ENCODE measurements around the gene EPHA7. TPM values are rescaled to one million over a fixed set of nuclear protein-coding genes. Genes with fewer than 3 reads are reported as not detected.
A peak's percentile ranks its signal among the peaks of the same experiment; 100 is the strongest.

Gene EPHA7
- polyA plus RNA-seq, 1 donor (not counting 4 experiments of a cell fraction or from before 2014, with no cell fraction given), result not detected

- Histone ChIP-seq H3K9ac (ENCODE audit: control insufficient read depth, extremely low read depth, insufficient read depth, low read length) (no peak overlapping the region), H3K4me1 (ENCODE audit: control insufficient read depth, extremely low read depth, insufficient read depth, low read length) (peaks cover 7% of the 10 kb centered on the region), H3K9me3 (ENCODE audit: control insufficient read depth, low read depth, low read length) (no peaks in the 10 kb centered on the region), H3K4me3 (ENCODE audit: control insufficient read depth in 2 of 3, extremely low read depth in 1 of 3, insufficient read depth in 2 of 3, low read depth in 1 of 3, low read length in 3 of 3) (no peak overlapping the region), H3K27ac (ENCODE audit: control insufficient read depth, insufficient read depth, low read length) (no peak overlapping the region), H3K4me2 (ENCODE audit: control insufficient read depth, extremely low read depth, insufficient read depth, low read depth, low read length) (no peak overlapping the region), H3K79me2 (ENCODE audit: control insufficient read depth, insufficient read depth, low read length) (no peaks in the 10 kb centered on the region), H2AFZ (ENCODE audit: control insufficient read depth, low read length) (no peak overlapping the region), H3K36me3 (ENCODE audit: control insufficient read depth in 2 of 2, extremely low read depth in 1 of 2, insufficient read depth in 2 of 2, low read length in 2 of 2) (no peaks in the 10 kb centered on the region), H3K9me1 (ENCODE audit: control insufficient read depth, extremely low read depth, insufficient read depth, low read length) (no peaks in the 10 kb centered on the region), H3K27me3 (ENCODE audit: control insufficient read depth, extremely low read depth, insufficient read depth, low read length) (peaks cover 49% of the 10 kb centered on the region), H4K20me1 (ENCODE audit: control insufficient read depth, extremely low read depth, insufficient read depth, low read length) (no peaks in the 10 kb centered on the region)
- no peak for TF ChIP-seq CTCF (optimal IDR thresholded peaks at IDR 0.05 in 1 of 3, IDR thresholded peaks at IDR 0.05 in 1 of 3, conservative IDR thresholded peaks at IDR 0.05 in 1 of 3; ENCODE audit: extremely low read depth in 1 of 3, insufficient read depth in 2 of 3, low read length in 3 of 3)
- peak; percentile 94 for TF ChIP-seq EZH2 (IDR thresholded peaks at IDR 0.05; ENCODE audit: low read length)
- FAIRE-seq (no peak), DNase-seq (ENCODE audit: low read depth, low spot score) (no peak)
- dilution Hi-C loops (cut with MboI; ENCODE audit: extremely low pct_ligation_motif_present, low sequenced_read_pairs), result no loop called here
Observed at GRCh38 chr6:93417421-93418013, 1.8 kb downstream of the EPHA7 start.

- Histone ChIP-seq H3K36me3 (ENCODE audit: control insufficient read depth in 2 of 2, extremely low read depth in 1 of 2, insufficient read depth in 2 of 2, low read length in 2 of 2) (no peaks in the 10 kb centered on the region), H4K20me1 (ENCODE audit: control insufficient read depth, extremely low read depth, insufficient read depth, low read length) (no peaks in the 10 kb centered on the region), H3K27ac (ENCODE audit: control insufficient read depth, insufficient read depth, low read length) (no peak overlapping the region), H3K4me3 (ENCODE audit: control insufficient read depth in 2 of 3, extremely low read depth in 1 of 3, insufficient read depth in 2 of 3, low read depth in 1 of 3, low read length in 3 of 3) (no peak overlapping the region), H3K4me2 (ENCODE audit: control insufficient read depth, extremely low read depth, insufficient read depth, low read depth, low read length) (no peak overlapping the region), H3K9ac (ENCODE audit: control insufficient read depth, extremely low read depth, insufficient read depth, low read length) (no peak overlapping the region), H3K79me2 (ENCODE audit: control insufficient read depth, insufficient read depth, low read length) (no peaks in the 10 kb centered on the region), H3K9me1 (ENCODE audit: control insufficient read depth, extremely low read depth, insufficient read depth, low read length) (no peaks in the 10 kb centered on the region), H3K4me1 (ENCODE audit: control insufficient read depth, extremely low read depth, insufficient read depth, low read length) (peaks cover 7% of the 10 kb centered on the region), H3K27me3 (ENCODE audit: control insufficient read depth, extremely low read depth, insufficient read depth, low read length) (peaks cover 49% of the 10 kb centered on the region), H3K9me3 (ENCODE audit: control insufficient read depth, low read depth, low read length) (no peaks in the 10 kb centered on the region), H2AFZ (ENCODE audit: control insufficient read depth, low read length) (no peak overlapping the region)
- DNase-seq (ENCODE audit: low read depth, low spot score), result no peak
- TF ChIP-seq EZH2 (IDR thresholded peaks at IDR 0.05; ENCODE audit: low read length) (no peak), CTCF (optimal IDR thresholded peaks at IDR 0.05 in 1 of 3, IDR thresholded peaks at IDR 0.05 in 1 of 3, conservative IDR thresholded peaks at IDR 0.05 in 1 of 3; ENCODE audit: extremely low read depth in 1 of 3, insufficient read depth in 2 of 3, low read length in 3 of 3) (no peak)
- no peak for FAIRE-seq
- dilution Hi-C loops (cut with MboI; ENCODE audit: extremely low pct_ligation_motif_present, low sequenced_read_pairs), result no loop called here
Observed at GRCh38 chr6:93416571-93417420, 2.6 kb downstream of the EPHA7 start.

All from keratinocyte (primary cell).